ENCODE data around the gene KCTD20.

KCTD20 gene

DNA sequence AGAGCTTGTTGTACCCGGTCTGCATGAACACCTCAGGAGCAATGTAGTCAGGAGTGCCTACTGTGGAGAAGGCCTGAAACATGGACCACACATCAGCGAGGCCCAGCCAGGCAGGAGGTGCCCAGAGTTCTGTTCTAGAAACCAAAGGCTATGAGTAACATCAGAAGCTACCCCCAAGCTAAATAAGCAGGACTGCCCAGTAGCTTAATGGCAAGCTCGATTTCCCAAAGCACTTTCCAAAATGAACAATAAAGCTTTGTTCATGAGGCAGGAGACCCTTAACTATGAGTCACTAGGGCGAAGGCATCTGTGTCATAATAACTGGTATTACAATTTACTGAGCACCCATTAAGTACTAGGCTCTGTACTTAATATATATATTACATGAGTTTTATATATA lies 57.1 kb downstream of the KCTD20 start:
- DNase-seq = no peak

DNA sequence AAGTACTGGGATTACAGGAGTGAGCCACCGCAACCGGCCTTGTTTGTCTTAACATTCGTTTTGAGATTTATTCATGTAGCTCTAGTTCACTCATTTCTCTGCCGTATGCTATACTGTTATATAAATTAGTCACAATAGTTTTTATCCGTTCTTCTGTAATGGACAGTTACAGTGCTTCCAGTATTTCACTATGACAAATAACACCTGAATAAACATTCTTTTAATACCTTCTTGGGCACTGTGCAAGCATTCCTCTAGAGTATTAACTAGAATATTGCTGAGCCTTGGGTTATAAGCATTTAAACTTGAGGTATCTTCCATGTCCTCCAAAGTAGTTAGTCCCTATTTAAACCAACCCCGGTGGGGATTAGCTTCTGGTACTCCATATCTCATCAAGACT lies 58.9 kb downstream of the KCTD20 start:
- DNase-seq = no peak

- DNase-seq = no peak
These were observed 61.4 kb downstream of the KCTD20 start for GRCh38 chr6:36504181-36504580.

DNA sequence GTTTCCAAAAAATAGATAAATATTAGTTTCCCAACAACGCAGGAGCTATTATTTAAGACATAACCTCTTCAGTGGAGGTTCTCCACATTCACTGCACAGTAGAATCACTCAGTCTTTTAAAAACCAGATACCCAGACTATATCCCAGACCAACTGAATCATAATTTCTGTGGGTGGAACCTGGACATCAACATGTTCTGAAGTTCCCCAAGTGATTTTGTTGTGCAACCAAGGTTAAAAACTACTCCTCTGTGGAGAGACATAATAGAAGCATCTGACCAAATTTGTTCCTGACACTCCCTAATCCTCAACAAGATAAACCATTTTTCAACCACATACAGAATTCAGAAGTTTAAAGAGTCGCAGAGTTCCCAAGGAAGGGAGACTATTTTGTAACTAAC lies 62.2 kb downstream of the KCTD20 start:
- no peak for DNase-seq

DNA sequence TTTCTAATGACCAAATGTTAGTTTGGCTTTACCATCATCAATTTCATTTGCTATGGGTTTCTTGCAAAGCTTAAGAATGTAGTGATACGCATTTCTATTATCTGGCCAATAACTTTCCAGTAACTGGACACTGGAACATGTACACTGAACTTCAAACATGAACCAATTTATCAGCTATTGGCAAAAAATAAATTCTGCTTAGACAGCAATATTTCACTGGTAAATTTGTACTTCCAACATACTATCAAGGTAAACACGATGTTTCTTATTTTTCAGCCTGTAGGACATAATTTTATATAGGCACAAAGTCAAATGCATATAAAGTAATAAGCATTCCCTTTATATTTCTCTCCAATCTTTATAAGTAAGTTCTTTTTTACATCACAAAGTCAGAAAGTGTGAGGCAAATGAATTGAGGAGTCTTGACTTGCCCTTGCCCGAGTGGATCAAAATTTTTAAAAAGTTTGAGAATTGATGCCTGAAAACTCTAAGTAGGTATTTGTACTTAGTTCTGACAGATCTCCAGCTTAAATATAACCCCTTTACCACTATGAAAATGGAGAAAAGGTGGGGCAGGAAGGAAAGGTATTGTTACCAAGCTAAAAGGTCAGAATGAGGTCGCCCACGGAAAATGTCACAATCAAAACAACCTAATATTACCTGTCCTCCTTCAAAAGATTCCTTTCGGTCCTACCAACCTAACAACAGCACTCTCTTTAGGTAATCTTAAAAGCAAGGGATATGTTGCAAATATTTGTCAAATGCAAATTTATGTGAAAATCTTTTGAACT lies 63.1 kb downstream of the KCTD20 start:
- DNase-seq = no peak

DNA sequence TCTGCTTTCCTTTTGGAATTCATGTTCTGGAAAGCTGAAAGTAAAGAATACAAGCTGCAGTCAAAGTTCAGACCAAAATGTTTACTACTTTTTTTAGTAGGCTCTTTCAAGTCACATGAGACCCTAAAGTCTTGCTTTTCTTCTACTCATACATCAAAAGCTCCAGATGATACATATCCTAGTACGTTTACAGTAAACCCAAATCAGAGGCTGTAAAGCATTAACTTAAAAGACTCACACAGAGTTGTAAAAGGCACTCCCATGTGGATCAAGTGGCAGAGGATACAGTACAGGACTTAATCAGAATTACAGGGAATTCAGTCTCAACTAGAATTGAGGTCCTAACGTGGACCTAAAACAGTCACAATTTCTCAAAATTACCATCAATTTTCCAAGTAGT lies 63.8 kb downstream of the KCTD20 start:
- no peak for DNase-seq

DNA sequence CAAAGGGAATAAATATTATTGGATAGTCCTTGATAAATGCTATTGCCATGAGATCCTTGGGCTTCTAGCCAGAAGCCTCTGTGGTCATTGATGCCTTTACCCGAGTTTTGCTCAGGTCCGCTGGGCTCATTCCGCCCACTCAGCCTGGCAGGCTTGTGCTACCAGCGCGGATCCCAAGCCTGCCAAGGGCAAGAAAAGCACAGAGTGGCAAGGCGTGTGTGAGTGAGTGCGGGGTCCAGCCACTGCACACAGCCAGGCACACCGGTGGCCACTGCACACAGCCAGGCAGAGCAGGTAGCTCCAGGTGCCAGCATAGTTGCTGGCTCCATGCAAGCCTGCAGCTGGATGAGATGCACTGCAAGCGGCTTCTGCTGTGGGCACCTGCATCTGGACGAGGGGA lies 65.7 kb downstream of the KCTD20 start:
- no peak for DNase-seq

GRCh38 chr6:36510365-36510764 lies 67.6 kb downstream of the KCTD20 start:
- DNase-seq = no peak

DNA sequence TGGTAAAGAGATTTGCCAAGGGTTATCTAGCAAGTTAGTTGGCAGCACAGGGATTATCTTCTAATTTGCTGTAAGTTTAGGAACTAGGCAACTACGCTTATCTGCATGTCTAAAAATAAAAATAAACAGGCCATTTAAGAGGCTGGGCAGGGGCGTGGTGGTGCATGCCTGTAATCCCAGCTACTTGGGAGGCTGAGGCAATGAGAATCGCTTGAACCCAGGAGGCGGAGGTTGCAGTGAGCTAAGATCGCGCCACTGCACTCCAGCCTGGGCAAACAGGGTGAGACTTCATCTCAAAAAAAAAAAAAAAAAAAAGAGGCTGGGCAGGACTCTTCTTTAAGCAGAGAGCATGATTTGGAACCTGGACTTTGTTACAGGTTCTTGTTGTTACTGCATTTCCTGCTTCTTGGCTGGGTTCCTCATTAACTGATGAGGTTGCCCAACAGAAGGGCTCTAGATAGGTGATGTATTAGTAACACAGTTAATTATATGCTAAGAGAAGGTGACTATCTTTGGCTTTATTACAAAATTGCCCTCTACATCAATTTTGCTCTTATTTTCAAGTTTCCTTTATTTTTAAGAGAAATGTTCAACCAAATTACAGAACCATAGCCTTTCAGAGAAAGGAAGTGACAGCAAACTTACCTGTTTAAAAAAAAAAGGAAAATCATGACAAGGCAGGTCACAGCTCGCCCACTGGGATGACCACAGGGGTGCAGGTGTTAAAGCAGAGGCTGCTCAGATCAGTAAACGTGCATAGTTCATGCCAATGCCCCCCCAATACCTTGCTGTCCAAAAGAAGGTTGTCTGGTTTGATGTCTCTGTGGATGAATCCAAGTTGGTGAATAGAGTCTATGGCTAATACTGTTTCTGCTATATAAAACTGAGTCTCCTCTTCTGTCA lies 72.0 kb downstream of the KCTD20 start:
- no peak for DNase-seq

DNA sequence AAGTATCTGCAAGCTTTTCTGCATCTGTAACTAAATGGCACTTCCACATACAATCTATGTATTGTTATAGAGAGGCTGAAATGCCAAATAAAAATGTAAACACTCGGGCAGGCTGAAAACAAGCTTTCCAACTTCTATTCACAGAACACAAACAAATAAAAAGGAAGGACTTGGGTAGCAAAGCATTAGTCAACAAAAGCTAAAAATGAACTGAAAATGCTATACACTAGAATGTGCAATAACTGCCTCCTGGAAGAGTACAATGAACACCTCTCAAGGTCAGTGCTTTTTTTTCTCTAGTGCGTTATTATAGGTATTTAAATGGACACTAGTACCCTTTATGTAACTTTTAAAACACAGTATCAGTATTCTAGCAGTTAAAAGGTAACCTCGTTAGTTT lies 73.0 kb downstream of the KCTD20 start:
- no peak for DNase-seq

GRCh38 chr6:36516559-36516958 lies 73.8 kb downstream of the KCTD20 start:
- no peak for DNase-seq

GRCh38 chr6:36516988-36517387 lies 74.2 kb downstream of the KCTD20 start:
- DNase-seq = no peak

DNA sequence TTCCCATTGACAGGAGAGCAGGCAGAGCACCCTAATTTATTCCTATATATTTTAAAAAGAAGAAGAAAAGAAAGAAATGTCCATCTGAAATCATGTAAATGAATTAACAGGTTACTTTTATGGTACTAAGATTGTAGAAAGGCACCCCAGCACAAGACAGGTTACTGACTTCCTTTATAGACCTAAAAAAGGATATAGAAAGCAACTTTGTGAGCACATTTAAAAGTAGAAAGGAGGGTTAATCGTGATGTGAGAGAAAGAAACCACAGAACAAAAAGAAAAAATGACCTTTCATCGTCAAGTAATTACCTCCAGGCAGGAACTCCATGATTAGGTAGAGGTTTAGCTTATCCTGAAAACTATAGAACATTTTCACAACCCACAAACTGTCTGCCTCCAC lies 74.6 kb downstream of the KCTD20 start:
- DNase-seq = no peak

- DNase-seq = no peak
These were observed 76.6 kb downstream of the KCTD20 start for GRCh38 chr6:36519352-36519751.

- DNase-seq = no peak
These were observed 80.7 kb downstream of the KCTD20 start for GRCh38 chr6:36523451-36523850.

DNA sequence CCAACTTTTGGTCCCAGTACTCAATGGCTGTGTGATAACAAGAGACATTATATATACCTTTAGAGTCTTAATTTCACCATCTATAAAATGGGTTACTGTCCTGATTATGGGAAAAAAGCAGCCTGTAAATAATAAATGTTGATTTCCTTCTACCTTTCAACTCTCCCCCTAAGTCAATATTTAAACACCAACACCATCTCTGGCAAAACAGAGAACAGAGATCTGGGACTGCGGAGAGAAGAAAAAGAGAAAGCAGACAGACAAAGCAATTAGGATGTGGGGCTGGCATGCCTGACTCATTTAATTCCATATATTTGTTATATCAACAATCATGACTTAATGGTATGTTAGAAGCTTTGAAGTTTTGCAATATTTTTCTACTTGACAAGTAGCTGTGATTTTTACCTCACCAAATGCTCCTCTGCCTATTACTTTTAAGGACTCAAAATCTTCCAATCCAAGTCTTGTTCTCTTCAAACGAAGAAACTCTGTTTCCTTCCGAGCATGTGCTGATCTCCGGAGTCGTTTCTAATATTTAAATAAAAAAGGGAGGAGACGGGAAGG lies 81.2 kb downstream of the KCTD20 start:
- no peak for DNase-seq

DNA sequence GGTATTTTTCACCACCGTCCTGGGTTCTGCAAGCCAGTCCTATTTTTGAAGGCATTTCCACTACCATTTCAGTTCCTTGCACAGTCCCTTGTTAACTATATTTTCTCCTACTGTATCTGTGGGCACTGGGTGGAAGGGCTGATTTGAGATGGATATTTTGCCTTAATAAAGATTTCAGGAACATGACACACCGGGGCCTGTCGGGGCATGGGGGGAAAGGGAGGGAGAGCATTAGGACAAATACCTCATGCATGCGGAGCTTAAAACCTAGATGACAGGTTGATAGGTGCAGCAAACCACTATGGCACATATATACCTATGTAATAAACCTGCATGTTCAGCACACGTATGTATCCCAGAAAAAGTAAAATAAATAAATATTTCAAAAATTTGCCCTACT lies 82.1 kb downstream of the KCTD20 start:
- no peak for DNase-seq

DNA sequence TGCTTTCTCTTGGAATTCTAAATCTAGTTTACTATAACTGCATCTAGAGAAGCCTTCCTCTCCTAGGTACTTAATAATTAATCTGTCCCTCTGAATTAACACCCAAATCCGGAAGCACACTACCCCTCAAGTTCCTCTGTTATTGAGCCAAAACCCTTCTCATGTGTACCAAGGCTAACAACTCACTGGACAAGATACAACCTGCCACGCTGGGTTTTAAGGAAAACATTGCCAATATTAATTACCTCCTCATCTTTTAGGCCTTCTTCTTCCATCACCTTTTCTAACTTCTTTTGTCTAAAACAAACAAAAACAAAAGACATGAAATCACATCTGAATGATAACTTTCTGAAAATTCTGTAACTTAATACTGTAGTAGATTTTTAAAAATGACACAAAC lies 82.5 kb downstream of the KCTD20 start:
- no peak for DNase-seq

DNA sequence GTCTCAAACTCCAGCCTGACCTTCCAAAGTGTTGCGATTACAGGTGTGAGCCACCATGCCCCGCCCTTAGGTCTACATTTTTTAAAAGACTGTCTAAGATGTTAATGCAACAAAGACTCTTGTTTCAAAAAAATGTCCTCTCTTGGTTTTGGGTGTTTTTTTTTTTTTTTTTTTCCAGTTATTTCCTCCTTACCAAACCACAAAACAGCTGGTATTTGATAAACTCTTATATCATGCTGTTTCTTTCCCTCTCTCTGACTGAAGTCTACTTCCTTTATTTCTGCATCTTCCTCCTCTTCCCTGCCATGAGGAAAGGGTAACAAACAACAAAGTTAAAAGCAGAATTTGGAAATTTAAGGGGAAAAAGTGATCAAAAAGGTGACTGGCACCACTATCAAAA lies 83.3 kb downstream of the KCTD20 start:
- no peak for DNase-seq

GRCh38 chr6:36533321-36533720 lies 90.5 kb downstream of the KCTD20 start:
- no peak for DNase-seq

- DNase-seq = no peak
These were observed 94.2 kb downstream of the KCTD20 start for GRCh38 chr6:36536873-36537547.

- DNase-seq = no peak
These were observed 97.2 kb downstream of the KCTD20 start for GRCh38 chr6:36539814-36540568.

Data from cerebellar nuclear complex (tissue), 1 donor.